NB4 (cell line): ENCODE measurements around the gene FAM156A.
"Not testable (repeated sequence)": the region's sequence is repeated elsewhere in the genome, so short reads cannot be mapped to it uniquely, and the experiment has no call there.

Experiments used
- DNase-seq: peaks from one replicate; pipeline ENCODE4 v3.0.0; 2010; ENCODE audit warnings: low read depth
- H3K4me3 ChIP-seq: one replicate; pipeline ENCODE4 v1.5.1; 2011; ENCODE audit warnings: mild to moderate bottlenecking, low read depth, low read length, moderate library complexity
- CTCF ChIP-seq: IDR thresholded peaks from one replicate; pipeline ENCODE4 v1.5.1; 2012; ENCODE audit warnings: low read depth, low read length
- MAX ChIP-seq: IDR thresholded peaks from 2 replicates; pipeline ENCODE4 v1.6.1; 2011; ENCODE audit warnings: low read depth, low read length
- MYC ChIP-seq: IDR thresholded peaks from 2 replicates; pipeline ENCODE4 v1.6.1; 2011; ENCODE audit warnings: low read depth, low read length
- POLR2A ChIP-seq: IDR thresholded peaks from 2 replicates; pipeline ENCODE4 v1.6.1; 2011; ENCODE audit warnings: mild to moderate bottlenecking; ENCODE audit not compliant: insufficient read length; ENCODE audit errors: extremely low read depth

Gene FAM156A

GRCh38 chrX:52995987-52996331 is 37.6 kb upstream of the FAM156A start:
- DNase-seq, result no peak
- TF ChIP-seq MAX, result peak; percentile 60; the same call in 1 of the 2 replicates
- TF ChIP-seq CTCF, result no peak
- no peak for TF ChIP-seq POLR2A
- TF ChIP-seq MYC, result 0 out of 2 replicates have a peak, but pooled peaks have one; percentile 21
- H3K4me3 ChIP-seq, result peak overlapping the region; percentile 89

- peak; percentile 96 for DNase-seq
- TF ChIP-seq POLR2A, result peak; percentile 52
- peak; percentile 42; the same call in 1 of the 2 replicates for TF ChIP-seq MAX
- TF ChIP-seq MYC, result no peak
- TF ChIP-seq CTCF, result peak; percentile 52
- peak overlapping the region; percentile 89 for H3K4me3 ChIP-seq
These were observed 37.0 kb upstream of the FAM156A start for GRCh38 chrX:52995135-52995986.

- H3K4me3 ChIP-seq, result no peak overlapping the region
- no peak for DNase-seq
- TF ChIP-seq MYC (no peak), MAX (no peak), CTCF (no peak)
These were observed 32.5 kb upstream of the FAM156A start for GRCh38 chrX:52990848-52991247.

- peak; percentile 71 for DNase-seq
- H3K4me3 ChIP-seq, result not testable (repeated sequence)
- TF ChIP-seq CTCF, result peak; percentile 59
- TF ChIP-seq MYC, result peak; percentile 26; the same call in 1 of the 2 replicates
These were observed 31.8 kb upstream of the FAM156A start for GRCh38 chrX:52990011-52990631.

DNA sequence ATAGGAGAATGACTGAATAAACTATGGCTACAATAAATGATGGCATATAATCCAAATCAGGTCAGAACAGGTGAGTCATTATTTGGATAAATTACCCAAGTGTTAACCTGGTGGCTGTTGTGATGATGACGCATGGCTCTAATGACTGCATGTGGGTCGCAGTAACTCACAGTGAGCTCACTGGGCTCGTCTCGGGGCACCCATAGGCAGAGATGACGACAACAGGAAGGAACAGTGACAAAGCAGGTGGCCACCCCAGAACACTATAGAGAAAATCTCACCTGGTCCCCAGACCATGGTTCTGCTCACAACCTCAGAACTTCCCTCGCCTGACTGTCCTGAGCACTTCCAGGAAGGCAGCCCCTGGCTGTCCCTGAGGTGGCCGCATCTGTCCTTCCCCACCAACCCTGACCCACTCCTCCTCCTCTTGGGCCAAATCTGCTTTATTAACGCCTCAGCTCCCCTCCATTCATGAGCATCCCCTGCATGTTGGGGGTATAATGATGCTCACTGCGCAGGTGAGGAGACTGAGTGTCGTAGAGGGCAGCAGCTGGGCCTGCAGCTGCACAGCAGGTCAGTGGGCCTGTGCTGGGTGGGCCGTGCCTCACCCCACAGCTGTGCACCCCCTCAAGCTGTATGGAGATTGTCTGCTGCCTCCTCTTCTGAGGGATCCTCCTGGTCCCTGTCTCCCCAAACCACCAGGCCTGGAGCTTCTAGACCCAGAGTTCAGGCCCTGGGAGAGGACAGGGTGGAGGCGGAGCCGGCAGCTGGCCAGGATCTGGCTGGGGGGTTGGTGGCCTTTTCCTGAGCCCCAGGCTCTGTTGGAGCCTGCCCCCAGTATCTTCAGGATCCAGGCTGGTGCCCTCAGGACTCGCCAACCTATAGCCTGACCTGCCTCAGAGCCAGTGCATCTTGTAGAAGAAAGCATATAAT is 30.9 kb upstream of the FAM156A start:
- DNase-seq, result no peak
- H3K4me3 ChIP-seq, result no peak overlapping the region
- TF ChIP-seq MAX, result no peak
- no peak for TF ChIP-seq POLR2A
- no peak for TF ChIP-seq MYC
- no peak for TF ChIP-seq CTCF
